ENCODE measurements around the gene CPM.

GRCh38 chr12:68971404-68971803 is 38.4 kb upstream of the CPM start:
- no peak for TF ChIP-seq CTCF (conservative IDR thresholded peaks at IDR 0.05; ENCODE audit: low read depth, low read length)
- no peak for TF ChIP-seq MAFK (IDR thresholded peaks at IDR 0.05; ENCODE audit: low read depth, low read length)
- TF ChIP-seq CEBPB (IDR thresholded peaks at IDR 0.05; ENCODE audit: low read depth, low read length): no peak
- no peak for TF ChIP-seq RAD21 (IDR thresholded peaks at IDR 0.05; ENCODE audit: low read length)
- TF ChIP-seq POLR2A (IDR thresholded peaks at IDR 0.05; ENCODE audit: low read depth, low read length): no peak
- no peak for TF ChIP-seq MXI1 (IDR thresholded peaks at IDR 0.05; ENCODE audit: borderline replicate concordance, low read depth, low read length)
- TF ChIP-seq FOS (IDR thresholded peaks at IDR 0.05; ENCODE audit: low read depth, low read length): peak; percentile 70; the same call in 1 of the 2 replicates
- no peak for TF ChIP-seq SMC3 (IDR thresholded peaks at IDR 0.05; ENCODE audit: low read depth, low read length)
- no peak for TF ChIP-seq RCOR1 (IDR thresholded peaks at IDR 0.05; ENCODE audit: insufficient replicate concordance, low read length)
